Psoas muscle (tissue), 8 donors: ENCODE measurements around the gene ERP27. TPM values are rescaled to one million over a fixed set of nuclear protein-coding genes. Genes with fewer than 3 reads are reported as not detected.

Experiments
- ATAC-seq, 4 donors: fragments of 200-7000 bp; cut with Tn5 transposase; one replicate each; pipeline ENCODE4 v1.9.1; 2020; ENCODE audit warnings: moderate library complexity in 3 of 4, mild to moderate bottlenecking in 2 of 4
- DNase-seq, 2 donors: peaks; one replicate each; pipeline ENCODE4 v3.0.0-alpha.2; 2020
- H3K27ac ChIP-seq: fragments of 200-600 bp; one replicate; pipeline ENCODE4 v1.8.0; 2022
- H3K27me3 ChIP-seq, 3 donors: fragments of 200-600 bp in 1 of 3; one replicate each; pipeline versions ENCODE4 v1.6.1 to v1.8.0; 2013 to 2022; ENCODE audit warnings: low read length in 2 of 3, mild to moderate bottlenecking in 2 of 3, moderate library complexity in 1 of 3; ENCODE audit not compliant: insufficient read depth in 3 of 3
- H3K36me3 ChIP-seq, 2 donors: fragments of 200-600 bp in 1 of 2; one replicate each; pipeline versions ENCODE4 v1.6.1 to v1.8.0; 2013 to 2022; ENCODE audit warnings: low read depth in 1 of 2, mild to moderate bottlenecking in 1 of 2, moderate library complexity in 1 of 2; ENCODE audit not compliant: insufficient read depth in 1 of 2
- H3K4me1 ChIP-seq: fragments of 200-600 bp; one replicate; pipeline ENCODE4 v1.8.0; 2022
- H3K4me3 ChIP-seq: fragments of 200-600 bp; one replicate; pipeline ENCODE4 v1.8.0; 2022; ENCODE audit warnings: mild to moderate bottlenecking
- H3K9me3 ChIP-seq: fragments of 200-600 bp; one replicate; pipeline ENCODE4 v1.8.0; 2022
- CTCF ChIP-seq: fragments of 200-600 bp; IDR thresholded peaks from one replicate; pipeline ENCODE4 v1.8.0; 2022; ENCODE audit warnings: antibody characterized with exemption
- WGBS, 3 donors: extraction: QIAGEN DNeasy Blood & Tissue Kit; methylation state at CpG; one replicate each; pipeline versions ENCODE4 v1.1.6 to v1.1.7; 2013; 5-methylcytosine and 5-hydroxymethylcytosine counted together
- intact Hi-C, 2 donors: fragments of 100-400 bp; cut with DNase I; formaldehyde crosslinking; loops; one replicate each; pipeline versions ENCODE4 v1.11.0 to v1.14.2; 2022
- polyA plus RNA-seq, 3 donors: library from polyadenylated mRNA; stranded (reverse); fragments of 200-250 nt; gene quantifications; one replicate each; pipeline ENCODE4 v1.2.3, GENCODE V29; 2013
- total RNA-seq, 4 donors: library from RNA; stranded (reverse); fragmentation: NEBNext Ultra II Directional in 2 of 4; extraction: Animal tissue kit (Norgen Biotek cat#: 25700) in 2 of 4; gene quantifications; one replicate each; pipeline versions ENCODE4 v1.2.1 to v1.2.4, GENCODE V29; 2021 to 2023
- donor health status: healthy with polysubstance abuse.
- donor health status: DM: no; HTN: no; CAD: no; lungs with moderate emphysema.
- donor health status: Bipolar disorder and iron deficiency.
- donor health status: healthy.
- donor health status: DM: yes; HTN: yes; CAD: no.
- donor health status: DM: no; HTN: no; CAD: no.
- donor health status: DM: no; HTN: no; CAD: no.
- donor health status: DM: yes; HTN: yes; CAD: no.

The ERP27 gene
- total and polyA plus RNA-seq, 7 donors = 0.05 to 0.42 (median 0.13) TPM; not detected in 1

DNA sequence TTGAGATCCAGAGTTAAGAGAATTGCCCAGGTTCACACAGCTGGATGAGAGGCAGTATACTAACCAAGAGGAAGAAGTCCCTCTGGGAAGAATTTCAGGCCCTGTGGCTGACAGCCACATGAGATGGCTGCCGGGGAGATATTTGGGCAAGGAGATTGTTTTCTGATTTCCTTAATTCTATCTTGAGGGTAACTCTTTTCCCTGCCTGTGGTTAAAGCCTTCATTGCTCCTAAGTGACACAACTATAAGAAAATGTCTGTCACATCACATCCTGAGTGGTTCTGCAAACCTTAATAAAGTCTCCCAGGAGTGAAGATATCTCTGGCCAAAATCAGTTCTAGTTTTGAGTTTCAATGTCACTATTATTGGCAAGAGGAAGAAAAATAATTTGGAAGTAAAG, 13.5 kb upstream of the ERP27 start:
- intact Hi-C loops = no loop called here
- Histone ChIP-seq H3K9me3 (no peaks in the 10 kb centered on the region), H3K27me3 (no peaks in the 10 kb centered on the region), H3K36me3 (peaks cover 0 to 10% of the 10 kb centered on the region in 2 donors), H3K4me1 (peaks cover 8% of the 10 kb centered on the region), H3K4me3 (no peak overlapping the region), H3K27ac (peak overlapping the region; percentile 61)
- ATAC-seq (no peak), DNase-seq (no peak)
- WGBS, 3 donors = 24 to 38% (median 26%) methylated on average over 1 of the region's 1 CpG
- no peak for TF ChIP-seq CTCF

DNA sequence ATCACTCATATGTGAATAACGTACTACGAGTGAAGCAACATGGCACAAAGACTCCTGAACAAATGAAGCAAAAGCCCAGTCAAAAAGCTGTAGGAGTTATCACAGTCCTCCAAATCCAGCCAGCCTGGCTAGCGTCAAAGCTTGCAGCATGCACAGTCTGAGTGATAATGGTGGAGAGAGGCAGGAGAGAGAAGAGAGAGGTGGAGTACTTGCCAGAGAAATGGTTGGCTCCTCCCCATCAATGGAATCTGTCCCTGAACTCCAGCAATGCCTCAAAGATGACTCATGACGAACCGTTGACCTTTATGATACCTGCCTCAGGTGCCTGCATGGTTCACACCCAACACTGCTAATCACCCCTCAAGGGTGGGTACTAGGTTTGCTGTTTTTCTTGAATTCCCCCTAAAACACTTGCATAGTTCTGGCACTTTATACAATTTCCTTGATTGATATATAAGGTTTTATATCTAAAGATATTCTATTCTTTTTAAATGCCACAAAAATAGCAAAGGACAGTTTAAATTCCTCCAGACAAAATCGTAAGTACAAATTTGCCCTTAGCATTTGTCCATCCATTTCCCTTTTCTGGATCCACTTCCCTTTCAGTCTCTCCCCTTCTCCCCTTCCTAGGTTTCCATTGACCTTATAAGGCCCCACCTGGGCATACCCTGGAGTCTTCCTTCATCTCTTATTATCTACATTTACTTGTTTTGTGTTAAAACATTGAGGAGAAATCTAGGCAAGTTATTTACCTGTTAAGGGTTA, 12.8 kb upstream of the ERP27 start:
- no peak for TF ChIP-seq CTCF
- Histone ChIP-seq H3K36me3 (peaks cover 0 to 10% of the 10 kb centered on the region in 2 donors), H3K4me3 (no peak overlapping the region)

GRCh38 chr12:14950421-14950820, 12.1 kb upstream of the ERP27 start:
- Histone ChIP-seq H3K4me1 (peaks cover 8% of the 10 kb centered on the region), H3K36me3 (peaks cover 0 to 10% of the 10 kb centered on the region in 2 donors), H3K4me3 (no peak overlapping the region), H3K27me3 (no peaks in the 10 kb centered on the region), H3K27ac (no peak overlapping the region), H3K9me3 (no peaks in the 10 kb centered on the region)
- no peak for DNase-seq
- WGBS, 3 donors = 78 to 87% (median 81%) methylated on average over 4 of the region's 4 CpGs
- no peak for ATAC-seq
- intact Hi-C loops = no loop called here
- TF ChIP-seq CTCF = no peak

More for the DNA sequence above, 12.8 kb upstream of the ERP27 start:
- no peaks in the 10 kb centered on the region for H3K9me3 ChIP-seq
- intact Hi-C loops = no loop called here
- ATAC-seq = no peak
- DNase-seq = no peak
- 83 to 92% (median 85%) methylated on average over 6 of the region's 6 CpGs for WGBS, 3 donors
- peaks cover 8% of the 10 kb centered on the region for H3K4me1 ChIP-seq
- no peaks in the 10 kb centered on the region for H3K27me3 ChIP-seq
- H3K27ac ChIP-seq = peak overlapping the region; percentile 61

DNA sequence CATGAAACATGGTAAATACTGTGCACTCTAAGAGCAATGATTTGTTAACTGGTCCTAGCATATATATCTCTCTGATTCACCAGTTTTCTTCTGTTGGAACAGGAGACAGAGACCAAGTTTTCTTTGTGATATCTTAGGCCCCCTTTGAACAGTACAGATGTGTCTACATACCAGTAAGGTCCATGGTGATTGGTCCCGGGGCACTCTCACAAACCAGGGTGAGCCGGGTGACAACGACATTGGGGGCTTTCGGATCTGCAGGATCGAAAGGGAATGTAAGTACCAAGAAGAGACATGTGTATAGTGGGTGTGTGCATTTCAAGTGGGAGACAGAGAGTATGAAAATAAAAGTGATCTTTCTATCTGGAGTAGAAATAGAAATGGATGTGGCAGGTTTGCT, 11.3 kb upstream of the ERP27 start:
- H3K27ac ChIP-seq = peak overlapping the region; percentile 72
- H3K4me3 ChIP-seq = no peak overlapping the region
- TF ChIP-seq CTCF = no peak
- H3K27me3 ChIP-seq = no peaks in the 10 kb centered on the region
- peaks cover 0 to 10% of the 10 kb centered on the region in 2 donors for H3K36me3 ChIP-seq
- no peak for ATAC-seq
- intact Hi-C loops = no loop called here
- WGBS, 3 donors = 94 to 98% (median 96%) methylated on average over 5 of the region's 5 CpGs
- peaks cover 8% of the 10 kb centered on the region for H3K4me1 ChIP-seq
- H3K9me3 ChIP-seq = no peaks in the 10 kb centered on the region
- DNase-seq = no peak

- Histone ChIP-seq H3K27ac (peak overlapping the region; percentile 72), H3K36me3 (peaks cover 0 to 10% of the 10 kb centered on the region in 2 donors), H3K4me1 (peaks cover 8% of the 10 kb centered on the region), H3K27me3 (no peaks in the 10 kb centered on the region), H3K9me3 (no peaks in the 10 kb centered on the region), H3K4me3 (peak overlapping the region; percentile 18)
- no peak for TF ChIP-seq CTCF
- DNase-seq (no peak), ATAC-seq (peak; percentile 61 to 85 (median 72))
- 14 to 28% (median 19%) methylated on average over 3 of the region's 3 CpGs for WGBS, 3 donors
- intact Hi-C loops = no loop called here
These were observed 10.3 kb upstream of the ERP27 start for GRCh38 chr12:14948672-14949071.
